Fibroblast of gingiva (primary cell): ENCODE measurements around the gene MTHFD1L.
"Not testable (repeated sequence)": the region's sequence is repeated elsewhere in the genome, so short reads cannot be mapped to it uniquely, and the experiment has no call there.

ENCODE experiments used
- DNase-seq: peaks from one replicate; pipeline ENCODE4 v3.0.0-alpha.2; 2011; ENCODE audit warnings: low read depth

Gene MTHFD1L

DNA sequence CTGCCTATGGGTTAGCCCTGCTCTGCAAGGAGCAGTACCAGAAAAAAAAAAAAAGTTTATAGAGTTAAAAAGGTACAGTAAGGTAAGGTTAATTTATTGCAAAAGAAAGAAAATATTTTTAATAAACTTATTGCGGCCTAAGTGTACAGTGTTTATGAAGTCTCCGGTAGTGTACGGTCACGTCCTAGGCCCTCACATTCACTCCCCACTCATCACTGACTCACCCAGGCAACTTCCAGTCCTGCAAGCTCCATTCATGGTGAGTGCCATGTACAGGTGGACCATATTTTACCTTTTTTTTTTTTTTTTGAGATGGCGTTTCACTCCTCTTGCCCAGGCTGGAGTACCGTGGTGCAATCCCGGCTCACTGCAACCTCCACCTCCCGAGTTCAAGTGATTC lies 258.1 kb downstream of the MTHFD1L start:
- not testable (repeated sequence) for DNase-seq

DNA sequence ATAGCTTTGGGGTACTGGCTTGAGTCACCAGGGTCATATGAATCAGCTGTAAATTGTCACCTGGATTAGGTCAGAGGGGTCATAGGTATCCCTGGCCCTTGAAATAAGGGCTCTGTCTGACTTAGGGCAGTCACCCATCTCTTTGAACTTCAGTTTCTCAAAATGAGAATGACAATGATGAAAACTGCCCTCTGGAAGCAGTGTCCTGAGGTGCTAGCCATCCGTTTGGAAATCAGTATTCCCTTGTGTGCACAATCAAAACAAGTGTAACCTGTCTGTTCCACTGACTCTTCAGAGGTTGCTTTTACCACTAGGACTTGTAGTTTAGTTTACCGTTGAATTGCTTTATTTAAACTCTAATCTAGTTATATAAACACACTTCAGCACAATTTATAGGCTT lies 259.7 kb downstream of the MTHFD1L start:
- not testable (repeated sequence) for DNase-seq

DNA sequence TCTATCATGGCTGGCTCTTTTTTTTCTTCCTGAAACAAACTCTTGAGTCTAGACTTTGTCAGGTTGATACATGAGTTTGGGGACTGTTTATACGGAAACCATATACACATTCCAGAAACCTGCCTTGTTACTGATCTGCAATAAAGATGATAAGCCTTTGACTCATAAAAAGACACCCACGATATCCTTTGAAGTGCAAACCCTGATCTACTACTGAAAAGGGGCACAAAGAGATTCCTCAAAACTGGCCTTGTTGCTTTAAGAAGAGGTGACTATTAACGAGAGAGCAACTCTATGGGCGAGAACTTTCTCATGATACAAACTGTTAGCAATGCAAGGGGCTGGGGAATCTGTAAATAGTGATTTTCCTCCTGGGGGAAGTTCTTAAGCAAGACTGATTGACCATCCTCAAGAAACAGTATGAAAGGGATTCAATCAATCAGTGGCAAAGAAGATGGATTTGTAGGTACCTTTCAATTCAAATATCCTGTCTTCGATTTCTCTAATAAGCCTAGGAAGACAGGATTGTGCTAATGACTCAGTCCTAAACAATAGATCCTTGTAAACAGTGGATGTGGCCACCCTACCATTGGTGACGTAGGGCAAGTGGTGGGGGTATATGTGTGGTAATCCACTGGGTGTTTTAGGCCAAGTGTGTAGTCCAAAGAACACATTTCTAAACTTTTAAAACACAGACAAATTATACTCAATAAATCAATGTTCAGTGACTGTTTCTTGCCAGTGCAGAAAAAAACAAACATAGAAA lies 260.3 kb downstream of the MTHFD1L start:
- peak; percentile 26 for DNase-seq

GRCh38 chr6:151126417-151126724 lies 260.9 kb downstream of the MTHFD1L start:
- not testable (repeated sequence) for DNase-seq

DNA sequence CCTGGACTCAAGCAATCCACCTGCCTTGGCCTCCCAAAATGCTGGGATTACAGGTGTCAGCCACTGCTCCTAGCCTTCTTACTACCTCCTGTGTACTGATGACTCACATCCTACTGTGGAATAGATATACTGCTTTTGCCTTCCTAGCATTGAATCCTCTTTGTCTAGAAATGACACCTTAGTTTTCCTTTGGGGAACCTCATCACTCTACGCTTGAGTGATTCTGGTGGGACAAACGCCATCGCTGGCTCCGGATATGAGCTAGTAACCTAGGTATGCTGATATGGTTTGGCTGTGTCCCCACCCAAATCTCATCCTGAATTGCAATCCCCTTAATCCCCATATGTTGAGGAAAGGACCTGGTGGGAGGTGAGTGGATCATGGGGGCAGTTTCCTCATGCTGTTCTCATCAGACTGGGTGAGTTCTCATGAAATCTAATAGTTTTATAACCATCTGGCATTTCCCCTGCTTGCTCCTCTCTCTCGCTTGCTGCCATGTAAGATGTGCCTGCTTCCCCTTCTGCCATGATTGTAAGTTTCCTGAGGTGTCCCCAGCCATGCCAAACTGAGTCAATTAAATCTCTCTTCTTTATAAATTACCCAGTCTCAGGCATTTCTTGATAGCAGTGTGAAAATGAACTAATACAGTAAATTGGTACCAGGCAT lies 261.8 kb downstream of the MTHFD1L start:
- not testable (repeated sequence) for DNase-seq

DNA sequence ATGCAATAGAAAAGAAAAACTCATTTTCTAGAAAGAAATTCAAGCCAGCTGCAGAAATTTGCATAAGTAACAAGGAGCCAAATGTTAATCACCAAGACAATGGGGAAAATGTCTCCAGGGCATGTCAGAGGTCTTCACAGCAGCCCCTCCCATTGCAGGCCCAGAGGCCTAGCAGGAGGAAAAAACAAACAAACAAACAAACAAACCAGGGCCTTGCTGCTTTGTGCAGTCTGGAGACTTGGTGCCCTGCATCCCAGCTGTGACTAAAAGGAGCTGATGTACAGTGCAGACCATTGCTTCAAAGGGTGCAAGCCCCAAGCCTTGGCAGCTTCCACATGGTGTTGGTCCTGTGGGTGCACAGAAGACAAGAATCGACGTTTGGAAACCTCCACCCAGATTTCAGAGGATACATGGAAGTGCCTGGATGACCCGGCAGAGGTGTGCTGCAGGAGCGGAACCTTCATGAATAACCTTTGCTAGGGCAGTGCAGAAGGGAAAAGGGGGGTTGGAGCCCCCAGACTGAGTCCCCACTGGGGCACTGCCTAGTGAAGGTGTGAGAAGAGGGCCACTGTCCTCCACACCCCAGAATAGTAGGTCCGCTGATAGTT lies 263.4 kb downstream of the MTHFD1L start:
- no peak for DNase-seq

GRCh38 chr6:151130329-151130728 lies 264.8 kb downstream of the MTHFD1L start:
- DNase-seq, result no peak

DNA sequence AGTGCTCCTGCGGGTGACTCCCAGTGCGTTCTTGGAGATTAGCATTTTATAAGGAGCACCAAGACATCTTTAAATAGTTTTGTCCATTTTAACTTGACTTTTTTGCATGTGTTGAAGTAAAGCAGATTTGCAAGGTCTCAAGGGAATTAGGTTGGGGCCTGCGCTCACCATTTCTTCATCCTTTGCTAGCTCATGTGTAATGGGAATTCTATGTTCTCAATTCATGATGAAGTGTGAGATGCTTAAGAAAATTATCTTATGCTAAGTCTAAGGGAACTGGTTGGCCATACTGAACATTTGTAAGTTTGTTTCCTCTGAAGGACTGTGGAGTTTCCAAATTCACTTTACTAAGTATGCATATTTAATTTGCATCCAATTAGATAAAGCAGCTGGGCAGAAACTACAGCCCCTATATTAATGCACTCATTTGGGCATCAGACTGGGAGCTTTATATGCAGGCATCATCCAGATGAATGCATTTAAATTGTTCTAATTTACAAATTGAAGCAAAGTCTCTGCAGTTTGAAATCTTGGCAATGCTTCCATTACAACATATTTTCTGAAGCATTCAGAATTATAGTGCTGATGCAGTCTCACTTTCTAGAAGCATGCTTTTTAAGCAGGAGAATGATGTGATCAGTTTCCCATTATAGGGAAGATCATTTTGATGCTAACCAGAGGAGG lies 266.0 kb downstream of the MTHFD1L start:
- no peak for DNase-seq

DNA sequence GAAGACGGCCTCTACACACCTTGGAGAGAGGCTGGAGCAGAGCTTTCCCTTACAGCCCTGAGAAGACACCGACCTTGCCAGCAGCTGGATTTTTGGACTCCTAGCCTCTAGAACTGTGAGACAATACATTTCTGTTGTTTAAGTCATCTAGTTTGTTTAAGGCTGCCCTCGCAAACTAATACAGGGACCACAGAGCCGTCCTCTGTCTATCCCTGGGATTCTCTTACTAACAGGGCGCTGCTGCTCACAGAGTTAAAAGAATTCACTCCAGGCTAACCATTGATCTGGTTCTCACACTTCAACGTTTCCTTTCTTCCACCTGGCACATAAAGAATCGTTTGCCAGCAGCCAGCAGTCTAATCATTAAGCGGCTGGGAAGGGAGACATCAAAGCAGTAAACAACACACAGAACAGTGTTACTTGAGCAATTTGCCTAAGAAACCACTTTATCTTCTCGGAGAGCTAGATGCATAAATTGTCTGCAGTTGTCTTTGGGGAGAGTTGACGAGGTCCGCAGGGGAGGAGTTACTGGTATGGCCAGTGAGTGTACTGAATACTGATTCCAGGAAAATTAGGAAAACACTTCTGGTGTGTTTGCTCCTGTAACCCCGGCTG lies 270.7 kb downstream of the MTHFD1L start:
- DNase-seq, result no peak

DNA sequence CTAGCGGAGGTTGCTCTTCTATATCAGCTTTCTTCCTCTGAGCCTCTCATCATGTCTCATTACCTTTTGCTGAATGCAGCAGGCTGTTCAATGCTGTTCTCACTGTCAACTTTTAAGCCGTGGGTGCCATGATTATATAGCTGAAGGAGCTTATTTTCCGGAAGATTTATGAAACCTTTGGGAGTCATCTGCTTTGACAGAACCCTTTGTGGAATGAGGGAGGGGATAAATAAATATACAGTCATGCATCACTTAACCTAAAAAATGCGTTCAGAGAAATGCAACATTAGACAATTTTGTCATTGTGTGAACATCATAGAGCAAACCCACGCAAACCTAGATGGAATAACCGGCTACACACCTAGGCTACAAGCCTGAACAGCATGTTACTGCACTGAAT lies 272.0 kb downstream of the MTHFD1L start:
- no peak for DNase-seq

GRCh38 chr6:151139524-151139923 lies 274.0 kb downstream of the MTHFD1L start:
- no peak for DNase-seq

- no peak for DNase-seq
These were observed 275.3 kb downstream of the MTHFD1L start for GRCh38 chr6:151140767-151141166.

GRCh38 chr6:151141685-151142084 lies 276.2 kb downstream of the MTHFD1L start:
- no peak for DNase-seq

- DNase-seq, result no peak
These were observed 277.2 kb downstream of the MTHFD1L start for GRCh38 chr6:151142676-151143075.

- no peak for DNase-seq
These were observed 277.8 kb downstream of the MTHFD1L start for GRCh38 chr6:151143337-151143736.

- no peak for DNase-seq
These were observed 278.3 kb downstream of the MTHFD1L start for GRCh38 chr6:151143806-151144205.

DNA sequence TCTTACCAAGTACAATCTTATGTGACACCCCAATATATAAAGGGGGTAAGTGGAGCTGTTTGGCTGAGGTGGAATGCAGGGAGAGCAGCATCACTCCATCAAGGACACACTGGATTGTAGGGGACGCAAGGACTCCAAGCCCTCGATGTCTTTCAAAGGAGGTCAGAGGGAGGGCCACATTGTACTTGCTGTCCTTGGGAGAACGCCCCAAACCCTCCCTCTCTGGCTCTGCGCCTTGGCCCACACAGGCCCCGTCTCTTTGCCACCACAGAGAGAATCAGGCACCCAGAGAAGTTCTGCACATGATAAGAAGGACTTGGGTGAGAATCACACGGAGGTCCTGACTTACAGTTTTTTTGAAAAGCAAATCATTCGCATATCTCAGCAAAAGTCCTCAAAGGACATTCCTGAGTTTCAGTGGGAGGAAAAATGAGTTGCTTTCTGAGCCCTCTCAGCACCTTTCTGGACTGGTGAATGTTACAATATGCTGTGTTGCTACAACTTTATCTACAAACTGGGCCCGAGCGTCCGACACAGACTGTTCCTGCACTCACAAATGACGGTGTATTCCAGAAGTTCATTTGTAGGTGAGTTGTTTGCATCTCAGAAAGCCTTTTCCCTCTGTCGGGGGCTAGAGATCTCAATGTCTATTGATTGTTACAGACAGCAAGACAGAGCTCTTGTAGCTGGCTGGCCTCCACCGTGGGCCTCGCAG lies 281.8 kb downstream of the MTHFD1L start:
- DNase-seq, result no peak

- no peak for DNase-seq
These were observed 282.6 kb downstream of the MTHFD1L start for GRCh38 chr6:151148111-151148510.

GRCh38 chr6:151149793-151150192 lies 284.3 kb downstream of the MTHFD1L start:
- DNase-seq, result no peak
